Cardiac muscle cell (in vitro differentiated cells and primary cell): ENCODE measurements around the gene ALCAM. TPM values are rescaled to one million over a fixed set of nuclear protein-coding genes. Genes with fewer than 3 reads are reported as not detected.

Experiments
- DNase-seq, 2 donors: peaks; one replicate each; pipeline versions ENCODE4 v3.0.0 to v3.0.0-alpha.2; 2010 to 2017; ENCODE audit warnings: low read depth in 1 of 2, low spot score in 1 of 2
- H3K27ac ChIP-seq: fragments of 200-600 bp; sonication (generic); 2 replicates; pipeline ENCODE4 v1.5.1; 2016
- H3K27me3 ChIP-seq: fragments of 200-600 bp; sonication (generic); 2 replicates; pipeline ENCODE4 v1.6.0; 2016; ENCODE audit warnings: control low read depth
- H3K36me3 ChIP-seq: fragments of 200-600 bp; sonication (generic); 2 replicates; pipeline ENCODE4 v1.5.1; 2016; ENCODE audit warnings: control low read depth
- H3K4me1 ChIP-seq: fragments of 200-600 bp; sonication (generic); 2 replicates; pipeline ENCODE4 v1.8.1; 2017; ENCODE audit warnings: low read depth, mild to moderate bottlenecking, mixed run types
- H3K4me3 ChIP-seq: fragments of 200-600 bp; sonication (generic); 2 replicates; pipeline ENCODE4 v1.5.1; 2016; ENCODE audit warnings: mild to moderate bottlenecking
- H3K9me3 ChIP-seq: fragments of 200-600 bp; sonication (generic); 2 replicates; pipeline ENCODE4 v1.5.1; 2017; ENCODE audit warnings: low read depth, mild to moderate bottlenecking, control low read depth
- CTCF ChIP-seq: IDR thresholded peaks from 2 replicates; pipeline ENCODE4 v1.5.1; 2012; ENCODE audit warnings: low read depth, mild to moderate bottlenecking, low read length
- polyA plus RNA-seq: library from polyadenylated mRNA; unstranded; fragments of >200 nt; fragmentation: Nextera tagmentation; extraction: Ambion mirVana; gene quantifications from 2 replicates; pipeline ENCODE4 v1.2.1, GENCODE V29; 2016
- total RNA-seq: library from RNA; depleted of rRNA; stranded (reverse); fragments of >200 nt; gene quantifications from 2 replicates; pipeline ENCODE4 v1.2.3, GENCODE V29; 2016

Gene ALCAM
- total and polyA plus RNA-seq, 2 experiments from 2014 or later, result 15.3 to 28.9 TPM

- H3K4me3 ChIP-seq, result no peak overlapping the region
- peak; percentile 49 for TF ChIP-seq CTCF
- no peaks in the 10 kb centered on the region for H3K4me1 ChIP-seq
- no peak overlapping the region for H3K27ac ChIP-seq
- peak; percentile 40 to 55 for DNase-seq
- H3K9me3 ChIP-seq, result no peaks in the 10 kb centered on the region
- no peaks in the 10 kb centered on the region for H3K27me3 ChIP-seq
- no peaks in the 10 kb centered on the region for H3K36me3 ChIP-seq
Measured at GRCh38 chr3:105516972-105517371, 150.3 kb downstream of the ALCAM start.

GRCh38 chr3:105518203-105518602, 151.5 kb downstream of the ALCAM start:
- no peaks in the 10 kb centered on the region for H3K4me1 ChIP-seq
- H3K36me3 ChIP-seq, result no peaks in the 10 kb centered on the region
- H3K27ac ChIP-seq, result no peak overlapping the region
- no peaks in the 10 kb centered on the region for H3K27me3 ChIP-seq
- no peak overlapping the region for H3K4me3 ChIP-seq
- H3K9me3 ChIP-seq, result no peaks in the 10 kb centered on the region
- no peak for DNase-seq
- TF ChIP-seq CTCF, result no peak

GRCh38 chr3:105518806-105519418, 152.2 kb downstream of the ALCAM start:
- TF ChIP-seq CTCF, result peak; percentile 52
- DNase-seq, result peak; percentile 72 to 80
- Histone ChIP-seq H3K4me1 (no peaks in the 10 kb centered on the region), H3K36me3 (no peaks in the 10 kb centered on the region), H3K4me3 (no peak overlapping the region), H3K27me3 (no peaks in the 10 kb centered on the region), H3K27ac (no peak overlapping the region), H3K9me3 (no peaks in the 10 kb centered on the region)

DNA sequence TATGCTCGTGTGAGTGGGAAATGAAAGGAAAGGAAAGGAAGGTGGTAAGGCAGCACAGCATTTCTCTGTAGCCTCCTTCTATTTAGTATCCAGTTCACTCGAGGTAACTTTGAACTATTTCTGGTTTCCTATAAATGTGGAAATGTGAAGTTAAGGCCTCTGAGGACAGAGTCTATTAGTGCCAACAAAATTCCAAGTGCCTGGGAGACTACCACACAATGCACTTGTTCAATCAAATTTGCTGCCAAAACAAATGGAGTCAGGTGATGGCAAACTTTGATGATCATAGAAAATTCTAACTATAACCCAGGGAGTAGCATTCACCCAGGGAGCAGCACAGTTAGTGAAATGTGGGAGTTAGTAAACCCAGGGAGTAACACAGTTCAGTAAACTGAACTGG, 155.1 kb downstream of the ALCAM start:
- no peak for DNase-seq
- Histone ChIP-seq H3K4me3 (no peak overlapping the region), H3K27ac (no peak overlapping the region), H3K9me3 (no peaks in the 10 kb centered on the region), H3K36me3 (no peaks in the 10 kb centered on the region), H3K27me3 (no peaks in the 10 kb centered on the region), H3K4me1 (no peaks in the 10 kb centered on the region)
- no peak for TF ChIP-seq CTCF

DNA sequence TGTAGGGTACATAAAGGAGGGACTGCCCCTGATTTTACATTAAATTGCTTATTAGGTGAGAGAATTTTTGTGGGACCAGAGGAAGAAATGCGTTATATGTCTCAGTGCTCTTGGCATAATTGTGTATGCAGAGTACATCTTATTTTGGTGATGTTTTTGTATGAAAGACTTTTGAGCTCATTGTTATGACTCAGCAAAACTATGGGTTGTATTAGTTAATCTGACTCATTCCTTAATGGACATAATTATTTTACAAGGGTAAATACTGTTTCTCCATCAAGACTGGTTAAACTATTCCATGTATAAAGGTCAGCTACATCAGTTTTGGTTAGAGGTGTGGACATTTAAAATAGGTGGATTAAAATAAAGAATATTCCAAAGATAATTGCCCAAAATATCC, 156.8 kb downstream of the ALCAM start:
- TF ChIP-seq CTCF, result no peak
- Histone ChIP-seq H3K36me3 (no peaks in the 10 kb centered on the region), H3K4me3 (no peak overlapping the region), H3K4me1 (no peaks in the 10 kb centered on the region), H3K9me3 (no peaks in the 10 kb centered on the region), H3K27ac (no peak overlapping the region), H3K27me3 (no peaks in the 10 kb centered on the region)
- peak in 1 of 2 donors; percentile 9 for DNase-seq
